Activated T-cell treated with anti-CD3 and anti-CD28 coated beads for 4 hours (primary cell): ENCODE results near the gene PIEZO2.
A peak's percentile ranks its signal among the peaks of the same experiment; 100 is the strongest.

ENCODE experiments used
- DNase-seq: peaks from one replicate; pipeline ENCODE4 v3.0.0-alpha.2; 2020

The PIEZO2 gene

DNA sequence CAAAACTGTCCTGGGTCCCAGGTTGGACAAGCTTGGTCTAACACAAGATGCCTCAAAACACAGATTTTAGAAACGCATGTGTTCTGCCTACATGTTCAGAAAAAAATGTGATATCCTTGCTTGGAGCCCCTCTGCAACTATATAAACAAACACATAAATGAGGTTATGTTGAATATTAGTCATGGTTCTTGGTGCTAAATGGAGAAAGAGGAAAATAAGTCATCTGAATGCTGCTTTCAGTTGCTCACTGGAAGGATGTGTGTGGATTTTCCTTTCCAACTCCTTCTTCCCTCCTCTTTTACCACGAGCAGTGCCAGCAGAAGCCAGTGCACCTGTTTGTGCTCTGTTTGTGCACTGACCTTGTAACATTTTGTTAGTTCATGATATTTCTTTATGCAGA, 85.3 kb downstream of the PIEZO2 start:
- no peak for DNase-seq

DNA sequence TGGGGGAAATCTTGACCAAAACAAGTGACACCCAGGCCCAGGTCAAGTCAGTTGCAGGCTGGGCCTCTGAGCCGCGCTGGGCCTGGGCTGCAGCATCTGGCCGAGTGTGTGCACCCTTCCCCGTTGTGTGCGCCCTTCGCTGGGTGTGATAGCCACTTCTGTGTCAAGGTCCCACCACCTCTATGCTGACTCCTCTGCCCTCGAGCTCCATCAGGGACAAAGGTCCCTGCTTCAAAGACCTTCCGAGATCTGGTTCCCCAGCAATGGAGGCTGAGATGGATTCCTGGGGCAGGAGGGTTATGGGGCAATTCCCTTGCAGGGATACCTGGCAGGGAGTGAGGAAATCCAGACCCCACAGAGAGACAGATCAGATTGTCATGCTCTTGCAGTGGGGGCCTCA, 93.6 kb downstream of the PIEZO2 start:
- no peak for DNase-seq

DNA sequence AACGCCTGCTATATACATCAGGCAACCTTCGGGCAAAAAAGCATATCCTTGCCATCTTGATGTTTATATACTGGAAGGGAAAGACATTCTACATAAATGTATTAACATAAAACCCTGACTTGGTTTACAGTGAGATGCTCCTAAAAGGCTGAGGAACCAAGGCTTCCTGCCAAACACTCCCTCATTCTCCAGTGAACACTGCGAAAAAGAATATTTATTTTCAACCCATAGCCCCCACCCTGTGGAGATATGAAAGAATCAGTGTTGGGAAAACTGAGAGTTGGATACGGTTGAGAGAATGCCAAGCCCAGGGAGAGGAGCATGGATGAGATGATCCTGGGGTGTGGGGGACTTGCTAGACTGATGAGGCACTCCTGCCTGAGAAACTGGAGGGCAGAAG, 94.9 kb downstream of the PIEZO2 start:
- no peak for DNase-seq

DNA sequence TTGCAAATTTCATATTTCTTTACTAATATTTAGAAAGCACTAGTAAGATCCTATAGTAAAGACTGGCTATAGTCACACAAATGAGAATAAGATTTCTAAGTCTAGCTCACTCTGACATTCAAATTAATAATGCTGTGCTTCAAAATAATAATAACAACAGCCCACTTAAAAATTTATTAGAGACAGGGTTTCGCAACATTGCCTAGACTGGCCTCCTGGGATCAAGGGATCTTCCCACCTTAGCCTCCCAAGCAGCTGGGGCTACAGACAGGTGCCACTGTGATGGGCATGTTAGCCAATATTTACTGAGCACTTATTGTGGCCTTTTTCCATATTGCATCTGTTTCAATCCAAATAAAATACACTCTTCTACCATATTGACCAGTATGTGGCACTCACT, 96.1 kb downstream of the PIEZO2 start:
- DNase-seq = no peak

DNA sequence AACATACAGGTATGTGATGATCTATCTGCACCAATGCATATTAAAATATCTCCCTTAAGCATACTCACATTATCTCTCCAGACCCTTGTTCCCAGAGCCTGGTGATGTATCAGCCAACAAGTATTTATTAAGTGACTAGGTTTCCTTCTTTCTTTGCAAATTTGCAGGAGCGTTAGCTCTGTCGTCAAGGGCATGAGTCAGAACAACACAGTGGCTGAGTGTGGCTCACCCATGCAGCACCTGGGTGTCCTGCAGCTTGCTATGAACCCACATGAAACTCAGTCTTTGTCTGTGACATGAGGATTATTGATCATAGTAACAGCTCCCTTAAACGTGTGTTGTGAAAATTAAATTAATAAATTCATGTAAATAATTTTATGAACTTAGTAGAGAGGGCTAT, 96.6 kb downstream of the PIEZO2 start:
- no peak for DNase-seq

DNA sequence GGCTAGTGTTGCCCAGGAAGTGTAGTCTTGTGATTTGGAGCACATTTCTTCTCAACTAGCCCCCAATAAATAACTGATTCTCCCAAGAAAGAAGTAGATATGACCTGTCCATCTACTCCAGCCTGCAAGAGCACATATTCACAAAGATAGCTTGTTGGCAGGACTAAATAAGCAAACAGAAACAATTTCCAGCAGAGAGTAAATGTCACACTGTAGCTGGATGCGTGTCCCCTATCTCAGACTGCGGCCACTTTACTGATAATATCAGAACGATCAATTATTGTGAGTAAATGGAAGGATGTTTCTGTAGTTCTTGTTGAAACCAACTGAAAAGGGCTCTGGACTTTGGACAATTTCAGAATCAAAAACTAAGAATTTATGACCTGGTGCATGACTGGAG, 97.9 kb downstream of the PIEZO2 start:
- DNase-seq = no peak

DNA sequence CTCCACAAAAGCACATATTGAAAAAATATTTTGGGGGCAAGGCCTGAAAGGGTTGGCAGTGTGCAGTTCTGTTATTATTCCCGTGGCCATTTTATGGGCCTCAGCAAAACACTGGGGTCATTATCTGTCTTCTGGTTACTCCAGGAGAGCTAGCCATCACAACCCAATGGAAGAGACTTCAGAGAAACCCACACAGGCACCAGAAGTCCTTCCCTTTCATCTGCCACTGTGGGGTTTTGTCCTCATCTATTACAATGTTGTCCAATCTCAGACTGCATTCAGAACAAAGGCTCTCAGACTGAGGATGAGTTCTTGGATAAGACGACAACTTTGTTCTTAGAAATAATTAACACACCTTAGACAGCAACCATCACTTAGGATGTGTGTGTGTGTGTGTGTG, 98.4 kb downstream of the PIEZO2 start:
- DNase-seq = no peak

DNA sequence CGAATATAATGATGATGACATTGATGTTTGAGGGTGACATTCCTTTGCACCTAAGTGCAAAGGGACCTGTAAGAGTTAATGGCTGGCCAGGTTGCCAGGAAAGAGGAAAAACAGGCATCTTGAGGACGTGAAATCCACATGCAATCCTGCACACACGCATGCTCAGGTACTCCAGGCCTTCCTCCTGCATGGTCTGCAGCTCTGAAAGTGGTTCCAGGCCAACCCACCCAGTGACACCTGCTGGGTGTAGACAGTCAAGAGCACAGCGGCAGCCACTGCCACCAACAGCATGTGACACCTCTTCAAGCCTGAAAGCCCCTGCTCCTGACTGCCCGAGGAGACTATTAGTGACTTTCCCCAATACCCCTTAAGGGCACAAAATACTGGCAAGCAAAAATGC, 101.6 kb downstream of the PIEZO2 start:
- DNase-seq = no peak

DNA sequence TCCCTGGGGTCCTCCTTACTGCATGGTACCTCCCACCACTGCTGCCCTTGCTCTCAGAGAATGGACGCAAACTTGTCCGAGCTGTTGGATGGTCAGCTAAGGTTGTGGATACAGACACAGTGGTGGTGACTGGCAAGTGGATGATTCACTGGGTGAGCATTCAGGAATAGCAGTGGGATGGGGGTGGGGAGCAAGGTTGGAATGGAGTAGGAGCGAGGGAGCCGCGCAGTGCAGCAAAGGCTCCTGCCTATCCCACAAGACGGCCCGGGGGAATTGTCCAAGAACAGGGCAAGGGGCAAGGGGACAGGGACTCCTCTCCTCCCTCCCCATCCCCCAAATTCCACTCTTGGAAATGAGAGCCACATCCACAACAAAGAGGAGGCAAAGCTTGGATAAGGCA, 102.2 kb downstream of the PIEZO2 start:
- DNase-seq = no peak

DNA sequence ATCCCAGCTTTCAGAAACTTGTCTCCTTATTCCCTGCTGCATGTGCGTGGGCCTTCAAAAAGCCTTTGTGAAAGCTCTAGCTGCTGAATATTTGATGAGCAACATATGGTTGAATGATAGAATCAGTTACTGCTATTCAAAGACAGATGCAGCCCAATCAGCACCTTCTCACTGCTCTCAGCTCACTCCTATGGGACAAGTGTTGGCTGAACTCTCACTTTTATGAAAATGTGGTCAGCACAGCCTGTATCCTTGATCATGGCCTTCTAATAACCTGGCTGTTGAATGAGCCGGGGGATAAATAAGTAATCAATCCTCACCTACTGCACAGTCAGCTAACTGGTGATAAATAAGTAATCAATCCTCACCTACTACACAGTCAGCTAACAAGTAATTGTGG, 103.2 kb downstream of the PIEZO2 start:
- no peak for DNase-seq

DNA sequence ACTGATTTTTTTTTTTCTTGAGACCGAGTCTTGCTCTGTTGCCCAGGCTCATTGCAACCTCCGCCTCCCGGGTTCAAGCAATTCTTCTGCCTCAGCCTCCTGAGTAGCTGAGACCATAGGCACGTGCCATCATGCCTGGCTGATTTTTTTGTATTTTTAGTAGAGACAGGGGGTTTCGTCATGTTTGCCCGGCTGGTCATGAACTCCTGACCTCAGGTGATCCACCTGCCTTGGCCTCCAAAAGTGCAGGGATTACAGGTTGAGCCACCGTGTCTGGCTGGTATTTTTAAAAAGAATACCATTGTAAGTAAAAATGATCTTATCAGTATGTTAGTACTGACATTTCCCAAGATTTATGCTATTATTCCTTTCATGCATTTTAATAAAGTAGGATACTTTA, 105.7 kb downstream of the PIEZO2 start:
- no peak for DNase-seq

DNA sequence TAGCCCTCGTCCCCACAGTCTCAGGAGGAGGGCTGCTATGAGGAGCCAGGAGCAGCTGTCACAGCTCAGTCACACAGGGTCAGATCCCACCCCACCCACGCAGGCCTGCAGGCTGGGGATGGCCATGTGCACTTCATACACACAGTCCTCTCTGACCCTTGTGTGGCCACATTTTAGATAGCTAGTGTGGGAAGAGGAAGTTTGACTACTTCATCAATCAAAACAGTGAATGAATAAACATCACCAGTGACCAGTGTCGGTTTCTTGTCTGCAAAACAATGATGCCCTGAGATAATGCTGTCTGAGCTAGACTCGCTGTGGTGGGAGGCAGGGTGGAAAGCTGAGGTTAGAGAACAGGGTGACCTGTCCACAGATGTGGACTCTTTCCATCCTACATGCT, 107.1 kb downstream of the PIEZO2 start:
- DNase-seq = no peak

DNA sequence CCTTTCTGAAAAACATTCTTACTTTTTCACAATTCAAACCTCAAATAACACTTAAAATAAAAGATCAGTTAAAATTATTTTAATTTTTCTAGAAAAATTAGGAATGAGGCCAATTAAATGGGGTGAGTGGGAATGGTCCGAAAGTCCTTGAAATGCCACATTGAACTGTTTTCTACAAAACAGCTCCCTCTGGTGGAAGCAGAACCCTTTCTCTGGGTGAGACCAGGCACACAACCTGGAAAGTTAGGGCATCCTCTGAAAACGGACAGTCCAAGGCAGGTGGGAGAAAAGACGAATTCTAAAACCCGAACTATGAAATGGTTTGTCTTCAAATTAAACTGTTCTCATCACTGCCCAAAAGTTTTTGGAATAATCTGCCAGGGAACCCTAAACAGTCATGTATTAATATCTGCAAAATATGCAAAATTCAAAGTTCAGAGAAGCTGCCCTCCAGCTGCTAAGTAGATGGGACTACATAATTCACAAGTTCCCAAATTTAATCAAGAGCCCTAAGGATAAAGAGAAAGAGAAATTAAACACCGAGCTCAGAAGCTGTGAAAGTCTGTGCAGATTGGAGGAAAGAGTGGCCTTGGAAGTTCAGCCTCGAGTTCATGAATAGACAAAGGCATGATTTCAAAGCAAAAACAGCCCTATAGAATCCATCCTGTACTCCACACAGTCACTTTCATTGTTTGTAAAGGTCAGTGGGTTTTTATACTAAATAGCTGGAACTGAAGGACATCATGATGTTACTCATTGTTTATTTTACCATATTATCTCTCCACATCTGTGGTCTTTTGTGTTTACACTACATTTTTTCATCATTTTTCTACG, 108.3 kb downstream of the PIEZO2 start:
- peak; percentile 2 for DNase-seq

DNA sequence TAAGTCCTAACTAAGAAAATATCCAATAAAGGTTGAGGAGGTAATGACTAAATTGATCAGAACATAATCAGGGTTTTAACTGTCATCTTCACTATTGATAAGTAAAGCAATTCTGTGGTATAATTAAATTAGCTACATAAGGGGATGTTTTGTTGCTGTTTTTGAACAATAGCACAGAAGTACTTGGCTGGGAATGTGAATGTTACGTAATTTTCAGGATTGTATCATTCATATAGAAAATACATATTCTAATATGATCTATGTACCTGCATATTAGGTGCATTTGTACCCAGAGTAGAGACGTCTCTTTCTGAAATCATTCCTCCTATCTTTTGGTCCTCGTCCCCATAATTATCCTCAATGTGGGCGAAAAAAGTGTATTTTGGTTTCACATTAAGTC, 109.0 kb downstream of the PIEZO2 start:
- no peak for DNase-seq

DNA sequence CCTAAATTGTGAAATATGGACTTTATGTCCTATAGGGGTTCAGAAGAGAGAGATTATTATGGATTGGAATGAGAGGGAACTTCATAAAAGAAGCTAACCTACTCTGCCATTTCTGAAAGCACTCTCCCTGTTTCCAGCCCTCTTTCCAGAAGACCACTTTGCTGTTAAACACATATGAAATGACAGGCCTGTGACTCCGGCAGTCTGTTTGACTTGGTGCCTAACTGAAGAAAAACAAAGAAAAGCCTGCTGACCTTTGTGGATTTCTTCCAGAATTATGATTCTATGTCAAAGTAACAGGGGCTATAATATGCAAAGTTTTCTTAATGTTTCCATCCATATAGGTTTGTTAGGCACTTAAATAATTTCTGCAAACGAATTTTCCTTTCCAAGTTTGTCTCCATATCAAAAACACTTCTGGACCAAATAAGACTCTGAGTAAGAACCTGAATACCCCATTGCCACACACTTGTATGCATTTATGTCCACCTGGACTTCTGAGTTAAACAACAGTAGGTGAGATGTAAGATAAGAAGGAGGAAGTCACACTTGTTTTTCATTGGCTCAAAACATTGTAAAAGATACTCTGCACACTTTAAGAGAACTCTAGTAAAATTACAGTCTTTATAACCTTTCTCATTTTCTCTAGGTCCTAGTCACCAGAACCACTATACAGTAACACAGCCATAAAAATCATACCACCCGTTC, 111.7 kb downstream of the PIEZO2 start:
- no peak for DNase-seq

DNA sequence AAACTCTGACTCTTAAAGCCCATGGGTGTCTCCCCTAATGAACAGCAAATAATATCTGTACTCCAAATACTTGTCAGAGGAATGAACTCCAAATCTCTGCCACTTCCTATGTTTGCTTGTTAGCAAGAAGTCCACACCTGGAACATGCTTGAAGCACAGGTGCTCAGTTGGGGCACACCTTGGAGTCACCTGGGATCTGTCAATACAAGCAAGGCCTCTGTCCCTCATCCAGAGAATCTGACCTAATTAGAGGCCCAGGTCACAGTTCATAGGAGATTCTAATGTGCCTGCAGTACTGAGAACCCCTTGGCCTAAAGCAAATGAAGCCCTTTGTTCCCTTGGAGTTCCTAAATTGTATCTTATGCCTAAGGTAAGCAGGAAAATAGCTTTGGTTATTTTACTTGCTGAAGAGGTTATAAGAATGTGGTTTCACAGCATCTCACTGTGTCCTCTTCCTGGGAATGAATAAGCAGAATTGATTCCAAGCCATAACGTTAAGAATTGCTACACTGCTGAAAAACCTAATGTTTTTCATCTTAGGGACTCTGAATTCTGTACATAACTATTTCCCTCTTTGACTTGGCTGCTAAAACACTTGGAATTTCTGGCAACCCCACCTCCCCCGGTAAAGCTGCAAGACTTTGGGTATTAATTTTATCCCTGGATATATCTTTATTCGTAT, 113.4 kb downstream of the PIEZO2 start:
- DNase-seq = no peak

DNA sequence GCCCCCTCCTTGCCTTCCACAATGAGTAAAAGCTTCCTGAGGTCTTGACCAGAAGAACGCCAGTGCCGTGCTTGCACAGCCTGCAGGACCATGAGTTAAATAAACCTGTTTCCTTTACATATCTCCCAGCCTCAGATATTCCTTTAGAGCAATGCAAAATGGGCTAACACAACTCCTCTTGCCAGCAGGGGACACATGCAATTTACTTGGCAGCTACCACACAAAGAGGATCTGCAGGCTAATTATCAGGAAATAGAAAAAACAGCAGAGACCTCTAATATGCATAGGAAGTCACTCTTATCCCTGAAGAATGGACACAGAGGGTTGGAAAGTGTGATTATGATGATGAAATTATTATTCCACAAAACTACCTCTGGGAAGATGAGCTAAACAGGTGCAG, 114.0 kb downstream of the PIEZO2 start:
- no peak for DNase-seq

DNA sequence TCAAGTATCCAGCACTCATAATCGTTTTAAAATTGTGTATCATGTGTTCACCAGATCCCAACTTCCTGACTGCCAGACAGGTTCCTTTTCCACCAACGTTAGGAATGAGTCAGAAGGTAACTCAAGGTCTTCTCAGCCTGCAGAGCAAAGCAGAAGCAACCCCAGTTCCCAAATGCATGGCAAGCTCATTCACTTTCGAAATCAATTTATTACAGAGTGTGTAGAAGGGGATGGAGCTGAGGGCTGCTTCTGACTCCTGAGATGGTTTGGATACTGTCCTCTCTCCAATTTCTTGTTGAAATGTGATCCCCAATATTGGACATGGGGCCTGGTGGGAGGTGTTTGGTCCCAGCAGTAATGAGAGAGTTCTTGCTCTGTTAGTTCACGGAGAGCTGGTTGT, 114.5 kb downstream of the PIEZO2 start:
- no peak for DNase-seq

DNA sequence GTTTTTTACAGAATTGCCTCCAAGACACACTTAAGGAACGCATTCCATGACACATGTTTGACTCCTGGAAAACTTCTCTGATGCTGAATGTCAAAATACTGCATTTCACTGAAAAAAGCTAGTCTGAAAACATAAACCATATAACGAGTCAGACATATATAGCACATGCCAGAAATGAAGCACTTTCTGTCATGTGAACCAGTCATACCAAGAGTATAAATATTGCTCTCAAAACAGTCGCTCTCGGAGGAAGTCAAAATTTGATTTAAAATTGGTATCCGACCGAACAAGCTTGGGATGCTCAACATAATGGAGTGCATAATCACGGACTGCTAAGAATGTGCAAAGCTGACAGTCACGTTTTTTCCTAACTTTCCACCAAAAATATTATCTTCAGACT, 115.9 kb downstream of the PIEZO2 start:
- DNase-seq = no peak

DNA sequence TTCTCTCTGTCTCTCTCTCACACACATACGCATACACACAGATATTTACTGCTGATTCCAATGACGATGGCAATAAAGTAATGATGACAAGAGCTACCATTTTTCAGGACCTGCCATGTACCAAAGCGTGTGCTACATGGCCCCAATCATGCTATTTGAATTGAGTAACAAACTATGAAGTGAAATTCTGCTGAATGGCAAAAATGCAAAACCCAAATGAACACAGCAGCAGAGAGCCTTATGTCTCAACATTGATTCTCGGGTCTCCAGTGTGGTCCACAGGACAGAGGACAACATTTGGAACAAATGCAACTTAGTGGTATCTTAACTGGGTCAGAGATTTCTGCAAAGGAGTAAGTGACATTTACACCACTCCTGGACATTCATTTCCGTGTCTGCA, 117.4 kb downstream of the PIEZO2 start:
- no peak for DNase-seq

DNA sequence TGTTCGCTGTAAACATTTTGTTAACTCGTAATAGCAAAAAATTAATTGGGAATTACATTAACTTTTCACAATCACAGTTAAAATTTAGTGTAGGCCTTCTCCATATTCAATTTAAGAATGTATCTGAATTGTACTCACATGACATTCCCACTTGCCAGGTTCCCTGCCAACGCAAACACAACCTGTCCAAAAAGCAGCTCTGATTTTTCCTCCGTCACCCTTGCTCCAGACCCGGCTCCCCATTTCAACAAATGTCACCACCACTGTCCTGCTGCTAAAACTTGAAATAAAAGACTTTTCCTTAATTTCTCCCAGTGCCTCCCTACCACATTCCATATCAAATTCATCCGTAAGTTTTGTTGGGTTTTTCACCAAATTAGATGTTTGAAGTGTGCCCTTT, 120.3 kb downstream of the PIEZO2 start:
- no peak for DNase-seq

DNA sequence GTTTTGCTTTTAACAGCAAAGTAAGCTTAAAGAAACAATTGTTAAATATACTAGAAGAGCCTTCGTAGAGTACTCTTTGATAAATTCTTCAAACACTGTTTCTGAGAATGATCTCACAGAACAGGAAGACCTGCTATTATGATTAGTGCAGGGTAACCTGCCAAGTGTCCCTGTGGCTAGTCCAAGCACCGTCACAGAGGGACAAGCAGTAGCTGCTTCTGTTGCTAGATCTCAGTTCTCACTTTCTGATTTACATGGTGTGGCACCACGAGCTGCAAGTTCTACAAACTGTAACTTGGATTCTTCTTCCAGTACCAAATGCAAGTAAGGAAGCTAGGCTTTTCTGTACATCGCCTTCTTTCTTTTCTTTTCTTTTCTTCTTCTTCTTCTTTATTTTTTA, 121.5 kb downstream of the PIEZO2 start:
- DNase-seq = no peak

DNA sequence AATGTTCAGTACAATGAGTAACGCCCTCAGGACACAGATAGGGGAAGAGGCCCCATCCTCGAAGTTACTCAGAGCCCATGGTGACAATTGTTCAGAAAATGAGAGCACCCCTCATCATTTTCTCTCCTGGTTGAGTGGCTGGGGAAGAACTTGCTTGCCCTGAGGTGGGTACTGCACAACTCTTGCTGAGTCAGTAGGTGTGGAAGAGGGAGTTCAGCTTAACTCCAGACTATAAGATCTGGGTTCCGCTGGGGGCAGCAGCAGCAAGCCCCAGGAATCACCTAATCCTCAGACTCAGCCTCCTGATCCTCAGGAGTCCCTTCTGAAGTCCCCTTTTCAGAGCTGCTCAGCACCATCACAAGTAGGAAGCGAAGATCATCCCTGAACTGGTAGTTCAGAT, 123.7 kb downstream of the PIEZO2 start:
- DNase-seq = no peak
